Measurements from ENCODE around the gene NPAS2. TPM values are rescaled to one million over a fixed set of nuclear protein-coding genes. Genes with fewer than 3 reads are reported as not detected.

NPAS2 gene
- polyA plus RNA-seq, 1 donor (not counting 4 experiments of a cell fraction or from before 2014, with no cell fraction given): 17.7 TPM

DNA sequence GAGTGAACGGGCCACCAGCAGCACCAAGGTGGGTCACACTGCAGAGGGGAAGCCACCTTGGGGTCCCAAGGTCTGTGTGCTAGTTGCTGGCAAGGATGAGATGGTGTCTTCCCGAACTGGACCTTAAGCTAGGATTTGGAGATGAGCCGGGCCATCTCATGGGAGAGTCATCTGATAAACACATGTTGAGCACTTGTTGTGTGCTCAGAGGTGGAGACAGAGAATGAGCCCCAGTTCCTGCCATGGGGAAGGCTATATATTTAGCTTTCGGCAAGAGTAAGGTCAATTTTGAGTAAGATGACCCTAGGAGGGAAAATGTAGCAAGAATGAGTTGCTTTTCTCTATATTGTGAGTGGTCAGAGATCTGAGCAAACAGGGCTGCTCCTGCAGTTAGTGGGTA is 140.7 kb downstream of the NPAS2 start:
- FAIRE-seq (no peak), DNase-seq (ENCODE audit: low read depth, low spot score) (no peak)
- H3K79me2 ChIP-seq (ENCODE audit: control insufficient read depth, insufficient read depth, low read length): no peaks in the 10 kb centered on the region
- H3K27ac ChIP-seq (ENCODE audit: control insufficient read depth, insufficient read depth, low read length): no peak overlapping the region
- H3K9me3 ChIP-seq (ENCODE audit: control insufficient read depth, low read depth, low read length): no peaks in the 10 kb centered on the region
- no peak for TF ChIP-seq EZH2 (IDR thresholded peaks at IDR 0.05; ENCODE audit: low read length)
- TF ChIP-seq, protein P1, sequence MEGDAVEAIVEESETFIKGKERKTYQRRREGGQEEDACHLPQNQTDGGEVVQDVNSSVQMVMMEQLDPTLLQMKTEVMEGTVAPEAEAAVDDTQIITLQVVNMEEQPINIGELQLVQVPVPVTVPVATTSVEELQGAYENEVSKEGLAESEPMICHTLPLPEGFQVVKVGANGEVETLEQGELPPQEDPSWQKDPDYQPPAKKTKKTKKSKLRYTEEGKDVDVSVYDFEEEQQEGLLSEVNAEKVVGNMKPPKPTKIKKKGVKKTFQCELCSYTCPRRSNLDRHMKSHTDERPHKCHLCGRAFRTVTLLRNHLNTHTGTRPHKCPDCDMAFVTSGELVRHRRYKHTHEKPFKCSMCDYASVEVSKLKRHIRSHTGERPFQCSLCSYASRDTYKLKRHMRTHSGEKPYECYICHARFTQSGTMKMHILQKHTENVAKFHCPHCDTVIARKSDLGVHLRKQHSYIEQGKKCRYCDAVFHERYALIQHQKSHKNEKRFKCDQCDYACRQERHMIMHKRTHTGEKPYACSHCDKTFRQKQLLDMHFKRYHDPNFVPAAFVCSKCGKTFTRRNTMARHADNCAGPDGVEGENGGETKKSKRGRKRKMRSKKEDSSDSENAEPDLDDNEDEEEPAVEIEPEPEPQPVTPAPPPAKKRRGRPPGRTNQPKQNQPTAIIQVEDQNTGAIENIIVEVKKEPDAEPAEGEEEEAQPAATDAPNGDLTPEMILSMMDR (optimal IDR thresholded peaks at IDR 0.05 in 1 of 3, IDR thresholded peaks at IDR 0.05 in 1 of 3, conservative IDR thresholded peaks at IDR 0.05 in 1 of 3; ENCODE audit: extremely low read depth in 1 of 3, insufficient read depth in 2 of 3, low read length in 3 of 3): no peak
- no peaks in the 10 kb centered on the region for H4K20me1 ChIP-seq (ENCODE audit: control insufficient read depth, extremely low read depth, insufficient read depth, low read length)
- H3K36me3 ChIP-seq (ENCODE audit: control insufficient read depth in 2 of 2, extremely low read depth in 1 of 2, insufficient read depth in 2 of 2, low read length in 2 of 2): peaks cover 0 to 12% of the 10 kb centered on the region in 2 experiments
- H3K9me1 ChIP-seq (ENCODE audit: control insufficient read depth, extremely low read depth, insufficient read depth, low read length): no peaks in the 10 kb centered on the region
- dilution Hi-C loops (cut with MboI; ENCODE audit: extremely low pct_ligation_motif_present, low sequenced_read_pairs): no loop called here
- H2AFZ ChIP-seq (ENCODE audit: control insufficient read depth, low read length): no peak overlapping the region
- no peak overlapping the region for H3K9ac ChIP-seq (ENCODE audit: control insufficient read depth, extremely low read depth, insufficient read depth, low read length)
- H3K4me1 ChIP-seq (ENCODE audit: control insufficient read depth, extremely low read depth, insufficient read depth, low read length): peaks cover 5% of the 10 kb centered on the region
- no peak overlapping the region for H3K4me2 ChIP-seq (ENCODE audit: control insufficient read depth, extremely low read depth, insufficient read depth, low read depth, low read length)
- no peaks in the 10 kb centered on the region for H3K27me3 ChIP-seq (ENCODE audit: control insufficient read depth, extremely low read depth, insufficient read depth, low read length)
- H3K4me3 ChIP-seq (ENCODE audit: control insufficient read depth in 2 of 3, extremely low read depth in 1 of 3, insufficient read depth in 2 of 3, low read depth in 1 of 3, low read length in 3 of 3): no peak overlapping the region

DNA sequence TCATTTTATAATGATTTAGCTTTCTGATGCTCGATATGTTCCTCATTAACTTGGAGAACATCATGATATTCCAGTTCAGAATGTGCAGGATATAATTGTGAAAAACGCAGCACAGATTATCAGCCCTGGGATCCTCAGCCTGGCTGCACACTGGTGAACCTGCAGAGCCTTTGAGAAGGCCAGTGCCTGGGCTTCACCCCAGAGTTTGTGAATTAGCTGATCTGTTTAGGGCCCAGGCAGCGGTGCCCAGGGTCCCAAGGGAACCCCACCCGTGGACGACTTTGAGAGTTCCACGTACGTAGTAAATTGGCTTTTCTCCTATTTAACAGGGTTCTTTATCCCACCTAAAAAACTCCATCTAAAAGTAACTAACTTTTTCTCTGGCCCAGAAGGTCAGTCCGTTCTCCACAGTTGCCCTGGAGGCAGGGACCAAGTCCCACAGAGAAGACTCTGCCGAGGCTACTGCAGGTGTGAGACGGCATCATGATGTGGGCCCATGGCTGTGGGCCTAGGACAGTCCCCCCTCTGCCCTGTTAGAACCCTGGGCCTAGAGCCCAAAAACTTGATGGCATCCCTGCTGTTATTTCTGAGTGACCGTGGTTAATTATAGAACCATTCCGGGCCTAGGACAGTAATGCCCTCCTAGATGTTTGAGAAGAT is 142.6 kb downstream of the NPAS2 start:
- H3K9me1 ChIP-seq (ENCODE audit: control insufficient read depth, extremely low read depth, insufficient read depth, low read length): no peaks in the 10 kb centered on the region
- H3K4me1 ChIP-seq (ENCODE audit: control insufficient read depth, extremely low read depth, insufficient read depth, low read length): peaks cover 5% of the 10 kb centered on the region
- no peaks in the 10 kb centered on the region for H3K79me2 ChIP-seq (ENCODE audit: control insufficient read depth, insufficient read depth, low read length)
- peaks cover 0 to 16% of the 10 kb centered on the region in 2 experiments for H3K36me3 ChIP-seq (ENCODE audit: control insufficient read depth in 2 of 2, extremely low read depth in 1 of 2, insufficient read depth in 2 of 2, low read length in 2 of 2)
- H3K9me3 ChIP-seq (ENCODE audit: control insufficient read depth, low read depth, low read length): no peaks in the 10 kb centered on the region
- no peak overlapping the region for H3K4me3 ChIP-seq (ENCODE audit: control insufficient read depth in 2 of 3, extremely low read depth in 1 of 3, insufficient read depth in 2 of 3, low read depth in 1 of 3, low read length in 3 of 3)
- FAIRE-seq (no peak), DNase-seq (ENCODE audit: low read depth, low spot score) (no peak)
- H2AFZ ChIP-seq (ENCODE audit: control insufficient read depth, low read length): no peak overlapping the region
- no peak overlapping the region for H3K9ac ChIP-seq (ENCODE audit: control insufficient read depth, extremely low read depth, insufficient read depth, low read length)
- H3K4me2 ChIP-seq (ENCODE audit: control insufficient read depth, extremely low read depth, insufficient read depth, low read depth, low read length): no peak overlapping the region
- dilution Hi-C loops (cut with MboI; ENCODE audit: extremely low pct_ligation_motif_present, low sequenced_read_pairs): no loop called here
- no peak overlapping the region for H3K27ac ChIP-seq (ENCODE audit: control insufficient read depth, insufficient read depth, low read length)
- no peaks in the 10 kb centered on the region for H3K27me3 ChIP-seq (ENCODE audit: control insufficient read depth, extremely low read depth, insufficient read depth, low read length)
- no peaks in the 10 kb centered on the region for H4K20me1 ChIP-seq (ENCODE audit: control insufficient read depth, extremely low read depth, insufficient read depth, low read length)
- TF ChIP-seq, protein P1 (optimal IDR thresholded peaks at IDR 0.05 in 1 of 3, IDR thresholded peaks at IDR 0.05 in 1 of 3, conservative IDR thresholded peaks at IDR 0.05 in 1 of 3; ENCODE audit: extremely low read depth in 1 of 3, insufficient read depth in 2 of 3, low read length in 3 of 3): no peak
- TF ChIP-seq EZH2 (IDR thresholded peaks at IDR 0.05; ENCODE audit: low read length): no peak

Data from keratinocyte (primary cell).